Glutamatergic neuron (in vitro differentiated cells): Measurements from ENCODE around the gene CD300E. TPM values are rescaled to one million over a fixed set of nuclear protein-coding genes. Genes with fewer than 3 reads are reported as not detected.

Experiments
- DNase-seq: peaks from one replicate; pipeline ENCODE4 v3.0.0; 2022
- H3K27ac Mint-ChIP-seq: one replicate; pipeline ENCODE4 v1.8.0; 2020; ENCODE audit warnings: mild to moderate bottlenecking, mixed read lengths, inconsistent platforms; ENCODE audit not compliant: unreplicated experiment
- H3K27me3 Mint-ChIP-seq: one replicate; pipeline ENCODE4 v1.8.0; 2020; ENCODE audit warnings: mild to moderate bottlenecking, moderate library complexity, mixed read lengths, inconsistent platforms; ENCODE audit not compliant: unreplicated experiment
- H3K36me3 Mint-ChIP-seq: one replicate; pipeline ENCODE4 v1.8.0; 2020; ENCODE audit warnings: mild to moderate bottlenecking, mixed read lengths, inconsistent platforms; ENCODE audit not compliant: unreplicated experiment
- H3K4me1 Mint-ChIP-seq: one replicate; pipeline ENCODE4 v1.8.0; 2020; ENCODE audit warnings: mild to moderate bottlenecking, low read depth, mixed read lengths, inconsistent platforms; ENCODE audit not compliant: unreplicated experiment
- H3K4me3 Mint-ChIP-seq: one replicate; pipeline ENCODE4 v1.8.0; 2020; ENCODE audit warnings: mild to moderate bottlenecking, mixed read lengths, inconsistent platforms; ENCODE audit not compliant: unreplicated experiment
- H3K9me3 Mint-ChIP-seq: one replicate; pipeline ENCODE4 v1.8.0; 2020; ENCODE audit warnings: mild to moderate bottlenecking, moderate library complexity, mixed read lengths, inconsistent platforms; ENCODE audit not compliant: unreplicated experiment
- CTCF ChIP-seq: fragments of 200-600 bp; sonication (generic); IDR thresholded peaks from one replicate; pipeline ENCODE4 v1.5.0; 2021; ENCODE audit not compliant: partially characterized antibody, unreplicated experiment
- total RNA-seq: library from RNA; stranded (reverse); fragmentation: NEBNext Ultra II Directional; extraction: Animal tissue kit (Norgen Biotek cat#: 25700); gene quantifications from one replicate; pipeline ENCODE4 v1.2.1, GENCODE V29; 2021; ENCODE audit not compliant: unreplicated experiment

CD300E gene
- total RNA-seq, 1 donor from 2014 or later, result not detected

DNA sequence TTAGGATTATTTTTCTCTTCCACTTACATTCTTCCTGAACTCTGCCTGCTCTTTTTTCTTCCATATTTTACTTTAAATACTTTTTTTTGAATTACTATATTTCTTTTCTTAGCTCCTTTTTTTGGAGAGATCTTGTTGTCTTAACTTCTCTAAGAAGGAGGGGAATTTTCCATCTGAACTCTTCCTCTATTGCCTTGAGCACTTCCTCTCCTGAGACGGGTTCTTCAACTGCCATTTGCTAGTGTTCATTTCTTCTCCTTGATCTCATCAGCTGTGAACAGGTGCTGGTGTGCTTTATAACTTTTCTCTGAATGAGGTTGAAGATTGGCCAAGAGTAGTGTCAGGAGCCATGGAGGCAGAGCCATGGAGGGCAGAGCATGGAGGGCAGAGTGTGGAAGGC lies 16.3 kb downstream of the CD300E start:
- Mint-ChIP-seq H3K36me3 (no peaks in the 10 kb centered on the region), H3K9me3 (peaks cover 16% of the 10 kb centered on the region), H3K27ac (peak overlapping the region; percentile 80), H3K4me1 (peaks cover 47% of the 10 kb centered on the region), H3K27me3 (peaks cover 11% of the 10 kb centered on the region), H3K4me3 (peak overlapping the region; percentile 15)
- no peak for DNase-seq
- TF ChIP-seq CTCF, result no peak

DNA sequence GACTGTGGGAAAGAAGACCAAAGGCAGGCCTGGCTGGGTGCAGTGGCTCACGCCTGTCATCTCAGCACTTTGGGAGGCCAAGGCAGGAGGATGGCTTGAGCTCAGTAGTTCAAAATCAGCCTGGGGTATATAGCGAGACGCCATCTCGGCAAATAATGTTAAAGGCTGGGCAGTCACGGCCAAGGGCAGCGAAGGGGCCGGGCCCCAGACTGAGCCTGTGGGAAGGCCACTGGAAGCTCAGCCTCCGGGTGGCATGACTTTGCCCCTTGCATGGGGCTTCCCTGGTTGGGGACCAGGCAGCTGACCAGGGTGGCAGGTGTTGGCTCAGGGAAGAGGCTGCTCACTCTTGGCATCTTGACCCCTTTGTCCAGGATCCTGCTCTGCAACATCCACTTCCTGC lies 17.5 kb downstream of the CD300E start:
- Mint-ChIP-seq H3K9me3 (peaks cover 18% of the 10 kb centered on the region), H3K4me3 (no peak overlapping the region), H3K27me3 (peaks cover 11% of the 10 kb centered on the region), H3K4me1 (peaks cover 55% of the 10 kb centered on the region), H3K36me3 (no peaks in the 10 kb centered on the region), H3K27ac (no peak overlapping the region)
- DNase-seq, result no peak
- no peak for TF ChIP-seq CTCF

DNA sequence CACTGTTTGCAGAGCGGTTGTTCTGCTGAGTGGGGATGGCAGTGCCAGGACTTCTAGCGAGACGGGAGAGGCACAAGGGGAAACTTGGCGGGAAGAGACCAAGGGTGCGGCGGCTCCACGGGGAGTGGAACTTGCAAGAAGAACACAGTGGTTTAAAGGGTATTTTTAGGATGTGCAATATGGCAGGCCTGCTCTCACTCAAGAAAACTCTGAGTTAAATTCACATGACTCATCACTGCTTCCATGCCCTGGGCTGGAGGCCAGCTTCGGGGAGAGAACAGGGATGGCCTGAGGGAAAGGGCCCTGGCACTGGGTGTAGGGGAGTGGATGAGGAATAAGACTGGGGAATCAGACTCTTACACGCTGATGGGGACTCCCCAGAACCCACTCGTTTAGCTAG lies 18.2 kb downstream of the CD300E start:
- peak overlapping the region; percentile 59 for H3K27ac Mint-ChIP-seq
- H3K4me1 Mint-ChIP-seq, result peaks cover 59% of the 10 kb centered on the region
- H3K4me3 Mint-ChIP-seq, result peak overlapping the region; percentile 28
- no peak for TF ChIP-seq CTCF
- H3K9me3 Mint-ChIP-seq, result peaks cover 18% of the 10 kb centered on the region
- peaks cover 11% of the 10 kb centered on the region for H3K27me3 Mint-ChIP-seq
- DNase-seq, result no peak
- no peaks in the 10 kb centered on the region for H3K36me3 Mint-ChIP-seq

- Mint-ChIP-seq H3K9me3 (peaks cover 20% of the 10 kb centered on the region), H3K4me1 (peaks cover 65% of the 10 kb centered on the region), H3K27ac (no peak overlapping the region), H3K27me3 (peaks cover 12% of the 10 kb centered on the region), H3K36me3 (no peaks in the 10 kb centered on the region), H3K4me3 (no peak overlapping the region)
- no peak for DNase-seq
- no peak for TF ChIP-seq CTCF
Measured at GRCh38 chr17:74604761-74605160, 18.8 kb downstream of the CD300E start.

GRCh38 chr17:74604200-74604599 lies 19.3 kb downstream of the CD300E start:
- peaks cover 69% of the 10 kb centered on the region for H3K4me1 Mint-ChIP-seq
- H3K9me3 Mint-ChIP-seq, result peaks cover 23% of the 10 kb centered on the region

More at GRCh38 chr17:74604200-74604599, 19.3 kb downstream of the CD300E start:
- Mint-ChIP-seq H3K27ac (peak overlapping the region; percentile 91), H3K4me3 (no peak overlapping the region), H3K36me3 (no peaks in the 10 kb centered on the region), H3K27me3 (peaks cover 15% of the 10 kb centered on the region)
- no peak for TF ChIP-seq CTCF
- no peak for DNase-seq
